D721Med (cell line): ENCODE data around the gene LMNTD1.
"Not testable (repeated sequence)": the region's sequence is repeated elsewhere in the genome, so short reads cannot be mapped to it uniquely, and the experiment has no call there.

Source experiments
- DNase-seq: peaks from one replicate; pipeline ENCODE4 v3.0.0; 2011; ENCODE audit warnings: low spot score; ENCODE audit not compliant: insufficient read length
- FAIRE-seq: peaks from 2 replicates; lab custom pipeline; 2011; peaks lifted over from hg19 to GRCh38; lab: Jason Lieb, UNC
- CTCF ChIP-seq: IDR thresholded peaks from 2 replicates; pipeline ENCODE4 v1.5.1; 2012; ENCODE audit warnings: mild to moderate bottlenecking, control low read depth; ENCODE audit not compliant: insufficient read depth; ENCODE audit errors: missing control alignments

The LMNTD1 gene

GRCh38 chr12:25553098-25553497, at the start of gene LMNTD1:
LMNTD1 (minus strand) TSS chr12:25553283; CDS start chr12:25552959, 324 bp downstream.
- no peak for DNase-seq
- no peak for FAIRE-seq
- TF ChIP-seq CTCF, result no peak

GRCh38 chr12:25598956-25599355, 45.9 kb upstream of the LMNTD1 start:
- no peak for FAIRE-seq
- no peak for TF ChIP-seq CTCF

GRCh38 chr12:25595496-25595895, 42.4 kb upstream of the LMNTD1 start:
- not testable (repeated sequence) for FAIRE-seq, DNase-seq

More at GRCh38 chr12:25598956-25599355, 45.9 kb upstream of the LMNTD1 start:
- no peak for DNase-seq

GRCh38 chr12:25594376-25594775, 41.3 kb upstream of the LMNTD1 start:
- TF ChIP-seq CTCF, result no peak
- DNase-seq (no peak), FAIRE-seq (no peak)

GRCh38 chr12:25592725-25593495, 39.8 kb upstream of the LMNTD1 start:
- FAIRE-seq, result no peak
- TF ChIP-seq CTCF, result no peak
- no peak for DNase-seq

GRCh38 chr12:25591144-25591543, 38.1 kb upstream of the LMNTD1 start:
- TF ChIP-seq CTCF, result peak; percentile 3
- FAIRE-seq (no peak), DNase-seq (no peak)

GRCh38 chr12:25590011-25590721, 37.1 kb upstream of the LMNTD1 start:
- FAIRE-seq, result no peak
- DNase-seq, result no peak
- TF ChIP-seq CTCF, result no peak
